Measurements from ENCODE around the gene CD8B2.
"Not testable (repeated sequence)": the region's sequence is repeated elsewhere in the genome, so short reads cannot be mapped to it uniquely, and the experiment has no call there.

CD8B2 gene

GRCh38 chr2:106506002-106506687 lies 19.0 kb downstream of the CD8B2 start:
- H3K4me3 ChIP-seq (ENCODE audit: low read depth, low read length); DNase-seq (ENCODE audit: low read depth, low spot score); in situ Hi-C loops (cut with HindIII; ENCODE audit: low sequenced_read_pairs): not testable (repeated sequence)

- H3K4me3 ChIP-seq (ENCODE audit: low read depth, low read length); in situ Hi-C loops (cut with HindIII; ENCODE audit: low sequenced_read_pairs); DNase-seq (ENCODE audit: low read depth, low spot score): not testable (repeated sequence)
Measured at GRCh38 chr2:106508660-106509373, 21.7 kb downstream of the CD8B2 start.

- in situ Hi-C loops (cut with HindIII; ENCODE audit: low sequenced_read_pairs); H3K4me3 ChIP-seq (ENCODE audit: low read depth, low read length); DNase-seq (ENCODE audit: low read depth, low spot score): not testable (repeated sequence)
Measured at GRCh38 chr2:106509374-106509770, 22.2 kb downstream of the CD8B2 start.

- DNase-seq (ENCODE audit: low read depth, low spot score); in situ Hi-C loops (cut with HindIII; ENCODE audit: low sequenced_read_pairs); H3K4me3 ChIP-seq (ENCODE audit: low read depth, low read length): not testable (repeated sequence)
Measured at GRCh38 chr2:106510791-106511190, 23.6 kb downstream of the CD8B2 start.

GRCh38 chr2:106511476-106511901 lies 24.3 kb downstream of the CD8B2 start:
- H3K4me3 ChIP-seq (ENCODE audit: low read depth, low read length) = not testable (repeated sequence)

GRCh38 chr2:106511934-106512333 lies 24.8 kb downstream of the CD8B2 start:
- H3K4me3 ChIP-seq (ENCODE audit: low read depth, low read length); in situ Hi-C loops (cut with HindIII; ENCODE audit: low sequenced_read_pairs); DNase-seq (ENCODE audit: low read depth, low spot score): not testable (repeated sequence)

More at GRCh38 chr2:106511476-106511901, 24.3 kb downstream of the CD8B2 start:
- in situ Hi-C loops (cut with HindIII; ENCODE audit: low sequenced_read_pairs) = not testable (repeated sequence)
- peak; percentile 63 for DNase-seq (ENCODE audit: low read depth, low spot score)

- in situ Hi-C loops (cut with HindIII; ENCODE audit: low sequenced_read_pairs); DNase-seq (ENCODE audit: low read depth, low spot score); H3K4me3 ChIP-seq (ENCODE audit: low read depth, low read length): not testable (repeated sequence)
Measured at GRCh38 chr2:106513391-106513790, 26.2 kb downstream of the CD8B2 start.

- DNase-seq (ENCODE audit: low read depth, low spot score); in situ Hi-C loops (cut with HindIII; ENCODE audit: low sequenced_read_pairs); H3K4me3 ChIP-seq (ENCODE audit: low read depth, low read length): not testable (repeated sequence)
Measured at GRCh38 chr2:106514827-106515226, 27.7 kb downstream of the CD8B2 start.

- no peak for TF ChIP-seq CTCF (IDR thresholded peaks at IDR 0.05; ENCODE audit: low read depth, low read length)
- in situ Hi-C loops (cut with HindIII; ENCODE audit: low sequenced_read_pairs) = no loop called here
- no peak overlapping the region for H3K4me3 ChIP-seq (ENCODE audit: low read depth, low read length)
- no peak for DNase-seq (ENCODE audit: low read depth, low spot score)
Measured at GRCh38 chr2:106516436-106516835, 29.3 kb downstream of the CD8B2 start.

GRCh38 chr2:106516864-106517263 lies 29.7 kb downstream of the CD8B2 start:
- H3K4me3 ChIP-seq (ENCODE audit: low read depth, low read length) = no peak overlapping the region
- no peak for DNase-seq (ENCODE audit: low read depth, low spot score)
- in situ Hi-C loops (cut with HindIII; ENCODE audit: low sequenced_read_pairs) = no loop called here
- no peak for TF ChIP-seq CTCF (IDR thresholded peaks at IDR 0.05; ENCODE audit: low read depth, low read length)

GRCh38 chr2:106517329-106517728 lies 30.2 kb downstream of the CD8B2 start:
- in situ Hi-C loops (cut with HindIII; ENCODE audit: low sequenced_read_pairs) = no loop called here
- no peak for DNase-seq (ENCODE audit: low read depth, low spot score)
- TF ChIP-seq CTCF (IDR thresholded peaks at IDR 0.05; ENCODE audit: low read depth, low read length) = no peak
- no peak overlapping the region for H3K4me3 ChIP-seq (ENCODE audit: low read depth, low read length)
